DMS 273 (cell line): ENCODE data around the gene TOM1L2.

ENCODE experiments used
- DNase-seq: peaks from one replicate; lab custom pipeline; 2025; ENCODE audit not compliant: unreplicated experiment; lab: John Stamatoyannopoulos, UW

The TOM1L2 gene

DNA sequence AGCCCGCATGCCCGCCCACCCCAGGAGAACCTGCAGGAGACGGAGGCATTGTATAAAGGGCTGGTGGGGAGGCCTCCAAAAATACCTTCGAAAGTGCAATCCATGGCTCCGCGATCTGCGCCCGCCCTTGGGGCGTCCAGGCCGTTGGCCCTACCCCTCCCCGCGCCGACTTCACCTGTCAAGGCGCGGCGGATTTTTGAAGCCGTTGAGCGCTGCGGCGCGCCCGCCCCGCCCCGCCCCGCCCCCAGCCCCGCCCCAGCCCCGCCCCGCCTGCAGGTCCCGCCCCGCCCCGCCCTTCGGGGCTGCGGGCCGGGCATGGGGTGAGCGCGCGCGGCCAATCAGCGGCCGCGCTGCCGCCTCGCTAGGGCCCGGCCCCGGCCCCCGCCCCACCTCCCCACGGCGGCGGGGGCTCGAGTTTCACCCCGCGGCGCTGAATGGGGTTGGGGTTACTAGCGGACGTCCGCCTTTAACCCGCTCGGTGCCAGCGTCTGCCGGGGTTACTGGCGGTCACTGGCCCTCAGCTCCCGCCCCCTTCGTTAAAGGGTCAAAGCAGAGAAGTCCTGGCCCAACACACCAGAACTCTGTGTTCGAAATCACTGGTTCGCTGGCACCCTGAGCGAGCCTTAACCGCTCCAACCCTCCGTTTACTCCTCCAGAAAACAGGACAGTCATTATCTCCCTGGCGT lies 148.6 kb downstream of the TOM1L2 start:
- peak; percentile 95 for DNase-seq

DNA sequence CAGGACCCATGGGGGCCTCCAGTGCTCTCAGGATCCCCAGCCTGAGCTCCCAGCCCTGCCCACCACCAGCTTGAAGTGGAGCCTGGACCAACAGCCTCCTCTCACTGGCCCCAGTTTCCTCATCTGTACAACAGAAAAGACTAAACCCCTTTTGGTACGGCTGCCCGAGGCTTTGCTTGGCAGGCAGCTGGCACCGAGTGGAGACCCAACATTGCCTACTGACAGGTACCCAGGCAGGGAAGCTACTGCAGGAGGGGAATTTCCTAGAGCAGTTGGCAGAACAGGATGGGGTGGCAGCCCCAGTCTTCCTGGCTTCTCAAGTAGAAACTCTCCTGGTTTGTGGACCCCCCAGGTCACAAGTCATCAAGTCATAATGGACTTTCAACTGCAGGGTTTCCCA lies 149.6 kb downstream of the TOM1L2 start:
- no peak for DNase-seq

DNA sequence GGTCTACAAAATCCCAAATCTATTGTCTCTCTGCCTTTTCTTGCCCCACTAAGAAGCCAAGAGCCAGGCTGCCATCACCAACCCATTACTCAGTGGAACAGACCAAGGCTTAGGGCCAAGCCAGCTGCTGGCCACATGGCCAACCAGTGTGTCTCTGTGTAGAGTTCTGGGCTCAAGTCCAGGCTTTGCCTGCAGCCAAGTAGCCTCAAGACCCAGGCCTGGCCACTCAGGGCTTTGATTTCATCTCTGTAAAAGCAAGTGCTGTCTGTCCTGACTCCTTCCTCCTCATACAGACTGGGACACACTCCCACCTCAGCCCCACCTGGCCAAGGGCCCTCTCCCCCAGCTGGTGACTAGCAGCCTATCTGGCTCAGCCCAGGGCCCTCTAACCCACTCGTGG lies 150.0 kb downstream of the TOM1L2 start:
- DNase-seq = peak; percentile 39

DNA sequence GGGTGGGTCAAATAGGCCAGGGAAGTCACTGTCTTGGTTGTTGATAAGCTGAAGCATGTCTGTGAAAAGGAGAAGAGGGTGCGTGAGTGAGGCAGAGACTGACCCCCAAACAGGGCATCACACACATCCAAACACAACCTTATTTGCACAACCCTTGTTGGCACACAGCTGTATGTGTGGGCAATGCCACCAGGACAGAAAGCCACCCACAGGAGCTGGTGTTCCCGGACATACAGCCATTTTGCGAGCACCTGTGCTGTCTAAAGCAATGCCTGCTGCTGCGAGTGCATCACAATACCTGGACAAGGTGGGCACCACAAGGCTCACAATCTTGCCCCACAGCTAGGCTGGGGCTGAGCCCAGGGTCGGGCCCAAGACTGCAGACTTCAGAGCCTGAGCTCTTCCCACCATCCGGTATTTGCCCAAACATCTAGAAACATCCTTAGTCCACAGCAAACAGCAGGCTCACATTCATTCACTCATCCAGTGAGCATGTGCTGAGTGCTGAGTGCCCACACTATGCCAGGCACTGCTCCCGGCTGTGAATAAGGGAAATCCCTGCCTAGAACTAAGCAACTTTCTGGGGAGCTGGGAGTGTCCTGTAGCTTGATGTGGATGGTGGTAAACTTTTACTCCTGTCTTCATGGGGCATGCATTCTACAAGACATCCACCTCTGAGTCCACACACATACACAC lies 151.6 kb downstream of the TOM1L2 start:
- DNase-seq = no peak

DNA sequence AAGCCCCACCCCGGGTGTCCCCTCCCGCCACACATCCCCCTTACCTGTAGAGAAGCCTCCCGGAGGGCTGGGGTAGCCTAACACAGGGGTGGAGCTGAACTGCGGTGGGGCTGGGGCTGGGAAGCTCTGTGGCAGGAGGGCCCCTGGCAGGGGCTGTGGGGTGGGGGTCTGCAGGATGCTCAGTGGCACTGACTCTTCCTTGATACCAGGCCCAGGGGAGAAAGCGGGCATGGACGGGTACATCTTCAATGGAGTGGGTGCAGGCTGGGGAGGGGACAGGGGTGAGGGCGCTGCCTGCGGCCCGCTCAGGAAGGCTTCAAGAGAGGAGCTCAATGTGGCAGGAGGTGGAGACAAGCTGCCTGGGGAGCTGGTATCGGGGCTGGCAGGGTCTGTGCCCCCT lies 152.2 kb downstream of the TOM1L2 start:
- DNase-seq = no peak

DNA sequence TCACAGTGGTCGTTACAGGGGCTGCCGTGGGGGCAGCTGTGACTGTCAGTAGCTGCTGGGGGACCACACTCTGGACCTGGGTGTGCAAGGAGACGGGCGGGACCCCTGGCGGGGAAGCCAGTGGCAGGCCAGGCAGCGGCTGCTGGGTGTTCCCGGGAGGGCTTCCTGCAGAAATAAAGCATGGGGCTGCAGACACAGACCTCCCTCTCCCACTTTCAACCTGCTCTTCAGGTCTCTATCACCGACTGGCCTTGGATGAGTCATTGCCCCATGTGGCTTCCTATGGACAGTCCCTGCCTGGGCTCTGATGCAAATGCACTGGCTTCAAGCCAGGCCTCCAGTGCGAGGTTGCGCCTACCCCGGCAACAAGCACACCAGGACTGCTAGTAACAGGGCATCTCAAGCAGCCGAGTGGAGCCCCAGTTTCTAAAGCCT lies 152.6 kb downstream of the TOM1L2 start:
- peak; percentile 62 for DNase-seq

DNA sequence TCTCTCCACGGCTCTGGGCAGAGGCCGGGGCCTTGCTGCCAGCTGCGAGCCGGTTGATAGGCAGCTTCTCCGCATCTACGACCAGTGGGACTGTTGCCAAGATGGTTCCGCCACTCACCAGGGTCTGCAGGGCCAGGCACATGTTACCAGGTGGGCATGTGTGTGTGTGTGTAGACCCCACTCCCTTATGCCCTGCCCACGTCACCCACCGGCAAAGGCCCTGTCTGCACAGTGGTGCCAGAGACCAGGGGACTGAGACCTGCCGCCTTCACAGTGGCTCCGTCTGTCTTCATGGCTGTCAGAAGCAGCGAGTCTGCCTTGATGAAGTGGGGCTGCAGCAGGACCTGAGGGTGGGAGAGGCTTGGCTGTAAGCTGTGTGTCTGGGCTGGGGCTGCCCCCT lies 153.1 kb downstream of the TOM1L2 start:
- no peak for DNase-seq

DNA sequence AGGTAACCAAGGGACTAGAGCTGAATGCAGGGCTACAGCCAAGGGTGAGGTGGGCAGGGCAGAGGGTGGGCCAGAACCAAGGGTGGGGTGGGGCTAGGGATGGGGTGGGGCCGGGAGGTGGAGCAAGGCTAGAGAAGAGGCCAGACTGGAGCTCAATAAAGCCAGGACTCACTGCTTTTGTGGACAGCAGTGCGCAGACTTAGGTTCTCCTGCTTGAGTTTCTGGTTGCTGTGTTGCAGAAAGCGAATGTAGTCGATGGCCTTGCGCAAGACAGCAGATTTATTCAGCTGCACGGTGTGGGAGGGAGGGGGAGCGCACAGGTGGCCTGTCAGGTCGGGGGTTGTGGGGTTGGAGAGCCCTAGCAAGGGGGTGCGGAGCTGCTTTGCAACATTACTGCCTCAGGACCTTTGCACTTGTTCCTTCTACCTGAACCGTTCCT lies 154.1 kb downstream of the TOM1L2 start:
- peak; percentile 44 for DNase-seq

DNA sequence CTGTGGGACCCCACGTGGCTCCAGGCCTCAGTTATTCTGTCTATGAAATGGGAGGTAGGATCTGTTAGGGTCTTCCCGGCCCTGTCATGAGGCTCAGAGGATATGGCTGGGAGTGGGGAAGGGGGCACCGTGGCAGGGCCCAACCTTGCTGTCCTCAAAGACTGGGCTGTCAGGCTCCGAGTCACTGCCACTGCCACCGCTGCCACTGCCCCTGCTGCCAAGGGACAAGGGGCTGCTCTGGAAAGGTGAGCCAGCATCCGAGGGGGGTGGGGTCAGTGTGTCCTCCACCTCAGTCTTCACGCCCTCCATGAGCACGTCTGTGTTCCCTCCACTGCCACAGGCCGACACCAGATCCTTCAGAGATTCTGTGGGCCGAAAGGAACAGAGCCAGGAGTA lies 154.7 kb downstream of the TOM1L2 start:
- no peak for DNase-seq

DNA sequence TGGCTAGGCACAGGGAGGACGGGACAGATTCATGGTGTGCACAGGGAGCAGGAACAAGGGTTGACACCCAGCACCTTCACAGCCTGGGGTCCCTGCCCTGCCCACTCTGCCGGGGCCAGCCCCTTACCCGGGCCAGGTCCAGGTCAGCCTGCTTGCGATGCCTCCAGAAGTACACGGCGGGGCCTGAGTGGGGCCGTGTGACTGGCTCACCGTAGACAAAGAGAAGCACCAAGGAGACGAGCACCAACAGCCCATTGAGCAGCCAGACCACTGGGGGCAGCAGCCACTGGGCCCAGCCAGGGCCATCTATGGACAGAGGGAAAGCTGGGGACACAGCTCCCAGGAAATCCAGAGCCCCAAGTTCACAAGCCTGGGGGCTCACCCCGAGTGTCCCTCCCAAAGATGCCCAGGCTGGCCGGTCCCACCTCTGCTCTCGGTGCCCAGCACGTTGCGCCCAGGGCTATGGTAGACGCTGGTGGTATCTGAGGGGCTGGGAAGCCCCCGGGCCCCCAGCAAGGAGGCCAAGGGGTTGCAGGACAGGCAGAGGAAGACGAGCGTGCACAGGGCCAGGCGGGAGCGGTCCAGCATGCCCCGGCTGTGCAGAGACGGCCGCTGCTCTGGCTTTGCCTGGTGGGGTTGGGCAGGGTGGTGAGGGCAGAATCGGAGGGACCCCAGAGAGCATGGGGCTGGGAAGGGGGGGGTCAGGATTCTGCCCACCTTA lies 155.2 kb downstream of the TOM1L2 start:
- no peak for DNase-seq

DNA sequence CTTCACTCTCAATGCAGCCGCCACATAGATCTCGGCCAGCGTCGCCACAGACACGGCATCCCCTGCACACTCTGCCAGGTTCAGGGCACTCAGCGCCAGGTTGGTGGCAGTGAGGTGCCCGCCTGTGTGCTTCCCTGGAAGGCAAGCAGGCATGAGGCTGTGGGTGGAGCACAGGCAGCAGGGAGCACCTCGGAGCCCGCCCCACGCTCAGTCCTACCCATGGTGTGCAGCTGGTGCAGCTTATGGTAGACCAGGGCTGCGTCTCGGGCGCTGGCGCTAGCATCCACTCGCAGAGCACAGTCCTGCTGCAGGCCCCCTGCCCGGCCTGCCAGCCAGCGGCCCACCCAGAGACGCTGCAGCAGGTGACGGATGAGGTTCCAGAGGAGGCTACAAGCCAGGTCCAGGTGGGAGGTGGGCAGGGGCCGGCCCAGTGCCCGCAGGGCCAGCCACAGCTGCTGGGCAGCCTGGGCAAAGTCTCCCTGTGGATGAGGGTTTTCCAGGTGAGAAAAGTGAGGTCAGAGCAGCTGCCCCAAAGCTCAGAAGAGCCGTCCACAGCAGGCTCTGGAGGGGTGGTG lies 155.9 kb downstream of the TOM1L2 start:
- DNase-seq = no peak

DNA sequence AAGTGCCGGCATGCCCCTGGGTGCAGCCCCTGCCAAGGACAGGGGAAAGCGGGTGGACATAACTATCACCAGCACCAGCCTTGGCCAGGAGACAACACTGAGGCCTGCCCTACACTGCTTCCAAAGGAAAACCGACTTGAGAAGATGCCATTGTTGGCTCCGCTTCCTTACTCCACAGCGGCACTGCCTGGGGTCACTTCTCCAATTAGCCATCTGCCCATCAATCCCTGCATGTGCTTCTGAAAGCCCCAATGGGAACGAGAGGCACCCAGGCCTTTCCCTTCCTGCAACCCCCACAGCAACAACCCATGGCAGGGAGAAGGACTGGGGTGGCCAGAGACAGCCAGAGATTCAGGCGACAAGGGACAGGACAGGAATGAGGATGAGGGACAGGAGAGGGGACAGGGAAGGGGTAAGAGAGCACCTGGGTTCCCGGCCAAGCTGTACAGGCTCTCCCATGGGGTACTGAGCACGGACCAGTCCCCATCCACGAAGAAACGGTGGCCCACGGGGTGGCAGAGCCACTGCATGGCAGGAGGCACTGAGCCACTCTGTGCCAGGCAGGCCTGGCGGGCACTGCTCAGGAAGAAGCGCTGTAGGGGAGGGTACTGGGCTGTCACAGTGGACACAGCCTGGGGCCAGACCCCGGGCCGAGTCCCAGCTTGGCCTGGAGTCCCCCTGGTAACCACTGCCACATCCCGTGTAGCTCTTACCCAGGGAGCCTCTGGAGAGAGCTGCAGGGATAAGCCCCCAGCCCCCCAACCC lies 156.6 kb downstream of the TOM1L2 start:
- peak; percentile 58 for DNase-seq

DNA sequence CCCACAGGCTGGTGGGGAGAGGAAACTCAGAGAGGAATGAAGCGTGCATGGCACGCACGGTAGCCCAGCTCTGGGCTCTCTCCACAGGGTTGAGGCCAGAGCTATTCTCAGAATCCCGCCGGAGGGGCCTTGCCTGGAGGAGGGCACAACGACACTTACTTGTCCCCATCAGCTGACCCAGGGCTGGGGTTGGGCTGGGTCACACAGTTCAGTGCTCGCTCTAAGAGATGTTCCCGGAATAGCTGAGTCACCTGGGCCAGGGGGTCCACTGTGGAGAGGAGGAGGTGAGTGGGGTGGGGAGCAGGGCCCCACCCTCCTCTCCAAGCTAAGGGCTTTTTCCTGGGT lies 157.2 kb downstream of the TOM1L2 start:
- no peak for DNase-seq

DNA sequence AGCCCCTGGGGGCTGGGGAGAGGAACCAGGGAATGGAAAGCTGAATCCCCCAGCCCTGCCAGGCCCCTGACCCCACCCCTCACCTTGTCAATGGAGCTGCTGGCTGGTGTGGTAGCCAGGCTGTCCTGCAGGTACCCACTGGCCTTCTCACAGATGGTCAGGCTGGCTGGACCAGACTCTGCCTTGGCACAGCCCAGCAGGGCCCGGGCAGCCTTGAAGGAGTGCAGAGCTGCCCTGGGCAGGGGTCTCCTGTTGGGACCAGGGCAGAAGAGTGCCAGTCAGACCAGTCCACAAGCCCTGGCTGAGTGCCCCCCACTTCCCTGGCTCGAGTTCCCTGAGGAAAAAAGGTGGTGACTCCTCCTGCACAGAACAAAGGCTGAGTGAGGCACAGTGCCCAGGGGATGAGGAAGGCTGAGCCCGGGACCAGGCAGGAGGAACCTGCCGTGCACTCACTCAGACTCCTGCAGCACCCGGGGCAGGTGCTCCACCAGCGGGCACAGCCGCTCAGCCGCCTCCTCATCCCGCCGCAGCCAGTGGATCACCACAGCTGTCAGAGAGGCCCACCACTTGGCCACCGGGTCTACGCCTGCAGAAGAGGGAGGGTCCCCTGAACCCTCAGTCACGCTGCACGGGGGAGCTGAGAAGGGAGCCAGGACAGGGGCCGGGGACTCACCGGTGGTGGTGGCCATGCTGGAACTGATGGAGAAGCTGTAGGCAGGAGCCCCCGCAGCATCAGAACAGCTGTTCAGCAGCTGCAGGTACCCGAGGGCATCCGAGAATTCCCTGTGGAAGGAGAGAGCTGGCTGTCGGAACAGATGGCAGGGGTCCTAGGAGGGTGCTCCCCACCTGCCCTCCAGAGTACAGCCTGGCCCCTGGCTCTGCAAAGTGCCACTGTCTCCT lies 157.8 kb downstream of the TOM1L2 start:
- DNase-seq = peak; percentile 79

DNA sequence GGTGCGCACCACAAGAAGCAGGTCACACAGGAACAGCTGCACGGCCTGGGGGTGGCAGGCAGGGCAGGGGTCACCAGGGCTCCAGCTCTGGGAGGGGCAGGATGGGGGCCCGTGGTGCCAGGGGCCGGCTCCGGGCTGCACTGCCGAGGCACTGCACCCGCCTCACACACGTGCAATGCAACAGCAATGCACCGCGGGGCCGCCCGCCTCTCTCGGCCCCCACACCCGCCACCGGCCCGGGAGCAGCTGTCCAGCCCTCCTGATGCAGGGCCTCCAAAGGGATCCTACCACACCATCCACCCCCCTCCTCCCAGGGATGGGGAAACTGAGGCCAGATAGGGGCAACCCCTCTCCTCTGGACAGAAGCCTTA lies 158.5 kb downstream of the TOM1L2 start:
- no peak for DNase-seq

DNA sequence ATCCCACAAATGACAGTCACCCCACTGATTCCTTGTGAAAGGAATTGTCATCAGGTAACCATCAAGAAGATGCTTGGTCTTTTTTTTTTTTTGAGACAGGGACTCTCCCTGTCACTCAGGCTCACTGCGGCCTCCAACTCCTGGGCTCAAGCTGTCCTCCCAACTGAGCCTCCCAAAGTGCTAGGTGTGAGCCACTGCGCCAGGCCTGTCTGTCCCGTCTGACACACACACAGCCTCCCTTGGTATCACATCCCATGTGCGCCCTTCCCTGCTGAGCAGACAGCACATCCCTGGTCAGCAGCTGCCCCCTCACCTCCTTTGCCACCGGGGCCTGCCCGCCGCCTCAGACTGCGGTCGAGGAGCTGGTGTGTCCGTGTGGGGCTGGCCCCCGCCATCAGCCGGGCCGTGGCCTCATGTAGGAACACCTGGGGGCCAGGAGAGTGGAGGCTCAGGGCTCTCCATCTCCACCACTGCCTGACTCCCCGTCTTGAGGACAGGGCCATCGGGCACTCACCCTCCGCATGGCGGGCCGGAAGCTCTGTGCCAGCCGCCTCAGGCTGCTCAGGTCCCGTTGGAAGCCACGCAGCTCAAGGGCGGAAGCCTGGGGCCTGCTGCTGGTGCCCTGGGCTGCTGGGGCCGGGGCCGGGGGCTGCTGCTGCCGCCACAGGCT lies 159.0 kb downstream of the TOM1L2 start:
- DNase-seq = no peak

DNA sequence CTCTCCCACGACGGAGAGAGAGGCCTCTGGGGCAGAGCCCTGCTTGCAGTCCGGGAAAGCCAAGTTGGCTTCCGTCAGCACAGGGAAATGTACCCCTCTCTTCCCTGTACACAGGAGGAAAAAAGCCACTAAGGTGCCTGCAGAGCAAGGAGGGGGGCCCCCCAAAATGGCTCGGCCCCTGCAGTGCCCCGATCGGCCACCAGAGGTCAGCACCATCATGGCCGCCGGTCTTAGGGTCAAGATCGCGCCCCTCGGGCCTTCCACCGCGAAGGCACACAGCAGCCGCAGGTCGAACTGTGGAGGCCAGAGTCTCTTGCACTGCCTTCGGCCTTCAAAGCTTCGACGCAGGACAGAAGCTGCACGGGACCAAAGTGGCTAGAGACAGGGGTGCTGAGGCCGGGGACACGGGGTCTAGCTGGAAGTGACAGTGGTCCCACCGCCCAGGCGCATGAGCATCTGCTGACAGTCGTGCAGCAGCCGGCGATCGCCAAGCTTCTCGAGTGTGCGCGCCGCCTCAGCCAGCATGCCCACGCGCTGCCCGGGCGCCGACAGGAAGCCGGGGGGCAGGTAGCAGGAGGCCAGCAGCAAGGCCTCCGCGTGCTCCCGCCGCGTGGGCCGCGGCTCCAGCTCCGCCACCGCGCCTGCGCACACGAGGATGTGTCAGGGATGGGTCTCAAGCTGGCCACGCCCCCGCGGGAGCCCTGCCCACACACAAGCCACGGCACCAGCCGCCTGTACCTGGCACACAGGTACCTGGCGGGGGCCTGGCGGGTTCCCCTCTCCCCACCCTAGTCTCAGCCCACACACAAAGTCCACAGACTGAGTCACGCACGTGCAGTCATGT lies 159.8 kb downstream of the TOM1L2 start:
- peak; percentile 64 for DNase-seq

DNA sequence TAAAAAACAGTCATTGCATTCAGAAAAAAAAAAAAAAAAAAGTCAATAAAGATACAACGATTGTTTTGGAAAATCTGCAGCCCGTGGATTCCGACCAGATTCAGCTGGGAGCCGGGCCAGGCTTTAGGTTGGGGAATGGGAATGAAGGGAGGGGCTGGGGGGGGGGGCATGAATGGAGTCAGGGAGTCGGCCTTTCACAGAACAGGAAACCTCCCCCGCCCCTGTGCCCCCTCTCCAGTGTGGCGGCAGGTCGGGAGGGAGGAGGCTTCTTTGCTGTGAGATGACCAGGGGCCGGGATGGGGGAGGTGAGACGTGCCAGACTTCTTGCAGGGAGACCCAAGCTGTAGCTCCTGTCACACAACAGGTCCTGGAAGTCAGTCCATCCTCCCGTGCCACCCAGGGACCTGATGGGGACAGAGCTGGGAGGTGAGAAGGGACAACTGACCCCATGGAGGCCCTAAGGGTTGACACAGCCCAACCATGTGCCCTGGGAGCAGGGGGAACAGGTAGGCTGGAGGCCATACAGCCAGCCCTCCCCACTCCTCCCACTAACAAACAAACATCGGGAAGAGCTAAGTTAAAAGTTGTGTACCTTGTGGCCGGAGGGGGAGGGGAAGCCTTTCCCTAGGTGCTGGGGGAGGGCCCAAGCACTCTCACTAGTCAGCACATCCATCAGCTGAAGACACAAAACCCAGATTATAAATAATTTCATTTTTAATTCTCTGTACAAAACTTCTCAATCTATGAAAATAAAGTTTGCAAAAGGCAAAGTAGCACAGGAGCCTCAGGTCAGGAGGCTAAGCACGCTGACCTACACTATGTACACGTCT lies 160.6 kb downstream of the TOM1L2 start:
- peak; percentile 48 for DNase-seq
